Upper lobe of left lung (tissue), 4 donors: Measurements from ENCODE around the gene PTGER2.

ENCODE experiments used
- CTCF ChIP-seq, 6 experiments: fragments of 450-650 bp in 4 of 6; fragments of 200-600 bp in 2 of 6; sonication (generic) in 2 of 6; IDR thresholded peaks; one replicate each; pipeline ENCODE4 v1.5.1; 2016 to 2019; ENCODE audit warnings: antibody characterized with exemption in 6 of 6
- POLR2AphosphoS5 ChIP-seq, 2 donors: sonication (generic); formaldehyde crosslinking; IDR thresholded peaks; one replicate each; pipeline ENCODE4 v1.5.1; 2017; ENCODE audit warnings: antibody characterized with exemption in 2 of 2

GRCh38 chr14:52267501-52268278 is 46.4 kb upstream of the PTGER2 start, which contains the start of gene PTGDR:
- TF ChIP-seq CTCF (IDR thresholded peaks at IDR 0.05) (no peak), POLR2AphosphoS5 (IDR thresholded peaks at IDR 0.05) (no peak)
